Activated T-cell treated with anti-CD3 and anti-CD28 coated beads, Interleukin-2, amount 50 U/mL, for 48 hours (primary cell): ENCODE data around the gene CEP112.
"Not testable (repeated sequence)": the region's sequence is repeated elsewhere in the genome, so short reads cannot be mapped to it uniquely, and the experiment has no call there.

ENCODE experiments used
- DNase-seq, 2 experiments: peaks; one replicate each; pipeline ENCODE4 v3.0.0-alpha.2; 2020

Gene CEP112

DNA sequence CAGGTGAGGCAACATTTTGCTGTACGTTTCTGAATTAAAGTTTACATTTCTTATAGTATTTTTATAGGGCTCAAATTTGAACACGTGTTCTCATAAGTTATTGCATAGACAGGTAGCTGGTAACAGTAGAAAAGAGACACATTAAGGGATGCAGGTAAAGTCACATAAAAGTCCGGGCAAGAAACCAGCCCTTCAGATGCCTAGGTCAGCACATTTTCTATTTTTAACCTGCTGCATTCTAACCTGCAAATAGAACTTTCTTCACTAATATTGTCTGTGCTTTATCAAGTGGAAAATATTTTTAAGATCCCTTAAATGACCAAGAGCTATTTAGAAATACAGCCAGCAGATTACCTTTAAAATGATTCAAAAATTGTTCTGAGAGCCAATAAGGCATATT, 323.1 kb downstream of the CEP112 start:
- no peak for DNase-seq

DNA sequence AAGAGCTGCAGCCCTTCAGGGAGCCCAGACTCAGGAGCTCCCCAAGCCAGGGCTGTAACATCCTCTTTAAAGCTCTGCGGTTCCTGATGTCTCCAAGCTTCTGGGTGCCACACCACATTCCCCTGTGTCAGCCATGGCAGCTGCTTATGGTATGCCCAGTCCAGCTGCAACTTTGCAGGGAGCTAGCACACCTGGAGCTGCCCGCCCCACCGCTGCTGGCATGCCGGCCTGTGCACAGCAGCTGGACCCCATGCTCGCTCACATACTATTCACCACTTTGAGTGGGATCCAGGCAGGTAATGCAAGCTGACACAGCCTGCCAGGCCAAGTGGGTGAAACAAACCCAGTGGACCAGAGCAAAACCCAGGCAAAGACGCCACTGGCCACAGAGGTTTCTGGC, 324.9 kb downstream of the CEP112 start:
- DNase-seq, result no peak

DNA sequence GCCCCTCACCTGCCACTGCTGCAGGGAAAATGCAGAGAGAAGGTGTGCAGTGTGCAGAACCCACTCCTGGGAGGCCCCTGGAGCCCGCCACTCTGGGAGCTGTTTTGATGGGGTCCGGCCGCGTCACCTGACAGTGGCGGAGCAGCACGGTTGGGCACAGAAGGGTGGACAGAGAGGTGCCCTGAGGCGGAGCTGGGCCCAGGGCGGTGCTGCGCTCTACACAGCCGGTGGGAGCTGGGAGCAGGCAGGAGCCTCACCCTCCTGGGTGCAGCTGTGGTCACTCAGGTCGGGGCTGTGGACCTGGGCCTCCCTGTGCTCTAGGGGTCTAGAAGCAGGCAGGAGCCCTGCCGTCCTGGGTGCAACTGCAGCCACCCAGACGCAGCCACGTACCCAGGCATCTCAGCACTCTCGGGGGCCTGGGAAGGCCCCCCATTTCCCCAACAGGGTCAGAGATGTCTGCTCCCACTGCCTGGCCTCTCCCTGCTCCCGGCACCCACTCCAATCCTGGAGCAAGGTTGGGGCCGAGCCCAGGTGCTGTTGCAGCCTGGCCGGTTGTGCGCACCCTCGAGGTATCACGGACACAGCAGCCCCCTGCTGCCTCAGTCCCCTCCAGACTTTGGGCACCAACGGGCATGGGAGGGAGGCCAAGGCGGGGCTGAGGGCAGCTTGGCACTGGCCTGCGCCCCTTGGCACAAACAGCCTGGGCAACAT, 326.1 kb downstream of the CEP112 start:
- DNase-seq, result no peak

DNA sequence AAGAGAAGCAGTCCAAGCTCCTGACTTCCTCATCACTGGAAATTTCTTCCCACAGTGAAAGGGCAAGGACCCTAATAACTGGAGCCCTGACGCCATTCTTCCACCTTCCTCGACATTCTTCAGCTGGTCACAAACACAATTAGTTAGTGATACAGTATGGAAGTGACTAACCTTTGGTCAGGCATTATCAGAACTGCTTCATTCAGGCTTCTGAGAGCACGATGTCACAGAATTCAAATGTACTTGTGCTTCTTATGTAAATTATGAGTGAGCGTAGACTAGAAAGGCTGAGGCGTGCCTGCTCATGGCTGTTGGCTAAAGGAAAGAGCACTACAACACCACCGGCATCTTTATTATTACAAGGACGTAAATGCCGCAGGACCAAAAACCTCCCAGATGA, 327.5 kb downstream of the CEP112 start:
- DNase-seq, result no peak

DNA sequence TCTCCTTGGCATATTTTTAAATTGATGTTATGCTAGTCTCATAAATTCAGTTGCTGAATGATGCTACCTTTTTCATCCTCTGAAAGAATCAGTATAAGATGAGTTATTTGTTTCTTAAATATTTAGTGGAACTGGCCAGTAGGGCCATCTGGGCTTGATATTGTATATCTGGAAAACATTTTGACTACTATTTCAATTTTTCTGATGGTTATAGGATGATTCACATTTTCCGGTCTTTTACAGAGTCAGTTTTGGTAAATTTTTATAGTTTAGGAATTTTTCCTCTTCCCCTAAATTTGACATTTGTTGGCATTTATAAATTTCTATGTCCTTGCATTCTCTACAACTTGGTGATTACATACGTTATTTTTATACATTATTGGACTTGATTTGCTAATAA, 334.2 kb downstream of the CEP112 start:
- no peak for DNase-seq

DNA sequence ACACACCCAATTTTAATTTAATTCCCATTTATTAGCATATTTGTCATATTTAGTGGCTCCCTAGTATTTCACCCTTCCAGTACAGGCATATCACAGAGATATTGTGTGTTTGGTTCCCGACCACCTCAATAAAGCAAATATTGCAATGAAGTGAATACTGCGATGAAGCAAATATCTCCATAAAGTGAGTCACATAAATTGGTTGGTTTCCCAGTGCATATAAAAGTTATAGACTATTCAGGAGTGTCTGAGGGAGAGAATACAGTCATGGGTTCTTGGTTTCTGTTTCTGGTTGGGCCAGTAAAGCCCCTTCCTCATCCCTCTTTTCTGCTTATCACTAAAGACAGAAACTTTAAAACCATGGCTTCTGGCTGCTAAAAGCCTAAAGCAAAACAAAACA, 335.1 kb downstream of the CEP112 start:
- no peak for DNase-seq

DNA sequence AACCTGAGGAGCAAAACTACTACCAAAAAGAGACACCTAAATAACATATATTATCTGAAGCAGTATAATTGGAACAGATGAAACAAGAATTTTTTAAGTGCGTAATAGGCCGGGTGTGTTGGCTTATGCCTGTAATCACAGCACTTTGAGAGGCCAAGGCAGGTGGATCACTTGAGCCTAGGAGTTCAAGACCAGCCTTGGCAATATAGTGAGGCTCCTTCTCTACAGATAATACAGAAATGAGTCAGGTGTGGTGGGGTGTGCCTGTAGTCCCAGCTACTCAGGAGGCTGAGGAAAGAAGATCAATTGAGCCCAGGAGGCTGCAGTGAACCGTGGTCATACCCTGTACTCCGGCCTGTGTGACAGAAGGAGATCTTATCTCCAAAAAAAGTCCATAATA, 336.3 kb downstream of the CEP112 start:
- no peak for DNase-seq

DNA sequence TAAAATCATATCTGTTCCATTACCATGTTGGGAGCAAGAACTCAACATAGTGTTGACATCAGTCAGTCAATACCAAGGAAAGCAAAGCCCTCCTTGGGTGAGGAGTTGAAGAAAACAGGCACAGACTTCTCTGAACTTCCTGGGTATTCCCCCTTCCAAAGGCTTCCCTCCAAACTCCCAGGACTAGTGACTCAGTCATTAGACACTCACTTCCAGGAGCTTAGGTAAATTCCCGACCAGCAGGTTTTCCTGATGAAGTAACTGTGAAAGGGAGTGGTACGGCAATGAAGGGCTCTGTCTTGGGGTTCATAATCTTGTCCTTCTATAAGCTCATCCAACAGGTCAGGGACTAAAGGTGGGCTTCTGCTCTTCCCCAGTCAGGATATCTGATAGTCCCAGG, 336.7 kb downstream of the CEP112 start:
- no peak for DNase-seq

DNA sequence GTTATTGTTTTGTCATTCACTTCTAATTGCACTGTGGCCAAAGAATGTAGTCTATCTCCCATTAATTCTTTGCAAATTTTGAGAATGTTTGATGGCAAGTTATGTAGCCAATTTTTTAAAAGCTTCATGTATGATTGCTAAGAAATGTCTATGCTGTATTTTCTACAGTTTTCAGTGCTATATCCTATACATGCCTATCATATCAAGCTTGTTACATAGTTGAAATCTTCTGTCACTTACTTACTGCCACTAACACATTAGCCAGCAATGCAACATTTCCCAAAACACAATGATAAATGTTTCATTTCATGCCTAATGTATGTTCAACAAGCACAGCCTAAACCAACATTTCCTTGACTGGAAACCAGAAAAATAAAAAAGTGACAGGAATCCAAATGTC, 338.1 kb downstream of the CEP112 start:
- DNase-seq, result no peak

DNA sequence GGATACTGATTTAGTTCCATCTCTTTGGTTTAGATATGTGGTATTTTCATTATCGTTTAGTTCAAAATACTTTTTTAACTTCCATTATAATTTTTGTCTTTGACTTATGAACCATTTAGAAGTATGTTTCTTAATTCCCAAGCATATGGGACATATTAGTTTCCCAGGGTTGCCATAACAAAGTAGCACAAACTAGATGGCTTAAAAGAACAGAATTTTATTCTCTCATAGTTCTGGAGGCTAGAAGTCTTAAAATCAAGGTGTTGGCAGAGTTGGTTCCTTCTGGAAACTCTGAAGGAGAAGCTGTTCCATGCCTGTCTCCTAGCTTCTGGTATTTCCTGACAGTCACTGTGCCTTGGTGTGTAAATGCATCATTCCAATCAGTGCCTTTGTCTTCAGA, 339.0 kb downstream of the CEP112 start:
- DNase-seq, result no peak

DNA sequence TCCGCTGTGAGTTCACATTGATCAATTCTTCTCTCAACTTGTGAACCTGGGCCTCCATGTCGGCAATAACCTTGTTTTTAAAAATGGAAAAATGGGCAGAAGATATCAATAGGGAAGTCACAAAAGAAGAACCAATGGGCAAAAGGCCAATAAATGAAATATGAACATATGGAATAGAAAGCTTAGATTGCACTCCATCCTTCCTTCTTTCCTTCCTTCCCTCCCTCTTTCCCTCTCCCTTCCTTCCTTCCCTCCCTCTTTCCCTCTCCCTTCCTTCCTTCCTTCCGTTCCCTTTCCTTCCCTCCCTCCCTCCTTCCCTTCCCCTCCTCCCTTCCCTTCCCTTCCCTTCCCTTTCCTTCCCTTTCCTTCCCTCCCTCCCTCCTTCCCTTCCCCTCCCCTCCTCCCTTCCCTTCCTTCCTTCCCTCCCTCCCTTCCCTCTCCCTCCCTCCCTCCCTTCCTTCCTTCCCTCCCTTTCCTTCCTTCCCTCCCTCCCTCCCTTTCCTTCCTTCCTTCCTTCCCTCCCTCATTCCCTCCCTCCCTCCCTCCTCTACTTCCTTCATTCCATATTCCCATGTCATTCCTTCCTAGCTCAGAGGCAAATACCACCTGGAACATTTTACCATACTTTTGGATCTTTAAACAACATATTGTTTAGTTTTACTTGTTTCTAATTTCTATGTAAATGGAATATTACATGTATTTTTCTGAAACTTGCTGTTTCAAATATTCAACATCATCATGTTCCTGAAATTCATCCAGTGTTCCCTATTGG, 339.8 kb downstream of the CEP112 start:
- DNase-seq, result no peak

DNA sequence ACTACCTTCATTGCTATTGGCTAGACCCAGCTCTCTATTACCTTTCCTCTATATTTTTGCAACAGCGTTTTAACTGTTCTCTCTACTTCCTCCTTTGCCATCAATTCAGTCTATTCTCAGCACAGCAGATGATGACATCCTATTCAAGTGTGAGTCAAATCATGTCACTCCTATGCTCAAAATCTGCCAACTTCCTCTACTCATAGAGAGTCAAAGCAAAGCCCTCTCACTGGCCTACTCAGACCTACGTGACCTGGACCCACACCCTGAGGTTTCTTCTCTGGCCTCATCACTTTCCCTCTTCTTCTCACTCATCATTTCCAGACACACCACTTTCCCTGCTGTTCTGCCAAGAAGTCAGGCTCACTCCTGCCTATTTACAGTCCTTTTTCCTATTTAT, 341.4 kb downstream of the CEP112 start:
- no peak for DNase-seq

DNA sequence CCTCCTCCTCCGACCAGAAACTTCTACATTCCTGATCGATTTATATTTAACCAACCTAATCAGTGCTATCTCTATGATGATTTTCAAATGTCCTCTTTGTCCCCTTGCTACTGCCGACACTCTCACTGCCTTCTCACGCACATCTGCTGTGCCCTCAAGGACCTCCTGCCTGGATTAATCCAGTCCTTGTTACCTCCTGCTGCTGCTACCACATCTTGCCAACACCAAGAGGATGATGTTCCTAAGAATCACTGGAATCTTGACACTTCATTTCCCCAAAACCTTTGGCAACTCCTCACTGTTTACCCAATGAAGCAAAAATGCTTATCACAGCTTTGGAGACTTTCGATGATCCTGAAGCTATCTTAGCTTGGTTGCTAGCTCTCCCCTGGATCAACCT, 343.2 kb downstream of the CEP112 start:
- no peak for DNase-seq

DNA sequence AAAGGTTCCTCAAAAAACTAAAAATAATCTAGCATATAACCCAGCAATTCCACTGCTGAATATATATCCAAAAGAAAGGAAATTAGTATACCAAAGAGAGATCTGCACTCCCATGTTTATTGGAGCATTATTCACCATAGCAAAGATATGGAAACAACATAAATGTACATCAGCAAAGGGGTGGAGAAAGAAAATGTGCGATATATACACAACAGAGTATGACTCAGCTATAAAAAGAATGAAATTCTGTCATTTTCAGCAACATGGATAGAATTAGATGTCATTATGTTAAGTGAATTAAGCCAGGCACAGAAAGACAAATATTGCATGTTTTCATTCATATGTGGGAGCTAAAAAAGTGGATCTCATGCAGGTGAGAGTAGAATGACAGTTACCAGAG, 350.8 kb downstream of the CEP112 start:
- no peak for DNase-seq

DNA sequence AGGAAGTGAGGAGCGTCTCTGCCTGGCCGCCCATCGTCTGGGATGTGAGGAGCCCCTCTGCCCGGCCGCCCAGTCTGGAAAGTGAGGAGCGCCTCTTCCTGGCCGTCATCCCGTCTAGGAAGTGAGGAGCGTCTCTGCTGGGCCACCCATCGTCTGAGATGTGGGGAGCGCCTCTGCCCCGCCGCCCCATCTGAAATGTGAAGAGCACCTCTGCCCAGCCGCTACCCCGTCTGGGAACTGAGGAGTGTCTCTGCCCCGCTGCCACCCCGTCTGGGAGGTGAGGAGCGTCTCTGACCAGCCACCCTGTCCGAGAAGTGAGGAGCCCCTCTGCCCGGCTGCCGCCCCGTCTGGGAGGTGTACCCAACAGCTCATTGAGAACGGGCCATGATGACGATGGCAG, 354.7 kb downstream of the CEP112 start:
- not testable (repeated sequence) for DNase-seq

DNA sequence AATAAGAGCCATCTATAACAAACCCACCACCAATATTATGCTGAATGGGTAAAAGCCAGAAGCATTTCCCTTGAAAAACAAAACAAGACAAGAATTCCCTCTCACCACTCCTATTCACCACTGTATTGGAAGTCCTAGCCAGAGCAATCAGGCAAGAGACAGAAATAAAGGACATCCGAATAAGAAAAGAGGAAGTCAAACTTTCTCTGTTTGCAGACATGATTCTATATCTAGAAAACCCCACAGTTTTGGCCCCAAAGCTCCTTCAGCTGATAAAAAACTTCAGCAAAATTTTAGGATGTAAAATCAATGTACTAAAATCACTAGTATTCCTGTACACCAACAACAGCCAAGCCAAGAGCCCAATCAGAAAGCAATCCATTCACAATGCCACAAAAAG, 358.7 kb downstream of the CEP112 start:
- no peak for DNase-seq

DNA sequence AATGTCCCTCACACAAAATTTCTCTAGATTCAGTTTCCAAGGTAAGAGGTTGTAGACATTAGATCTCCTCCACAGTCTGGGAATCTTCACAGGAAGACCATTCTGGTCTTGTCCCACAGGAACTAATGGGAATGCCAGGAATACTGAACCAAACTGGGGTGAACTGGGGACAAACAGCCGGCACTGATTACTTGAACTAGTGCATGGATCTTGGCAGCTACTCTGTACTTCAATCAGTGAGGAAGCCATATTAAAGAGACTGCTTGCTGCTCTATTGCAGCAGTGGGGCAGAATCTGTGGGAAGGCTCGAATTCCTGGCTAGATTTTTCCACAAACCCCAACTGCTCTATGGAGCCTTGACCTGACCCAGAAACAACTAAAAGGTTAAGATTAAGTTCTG, 361.6 kb downstream of the CEP112 start:
- DNase-seq, result no peak

DNA sequence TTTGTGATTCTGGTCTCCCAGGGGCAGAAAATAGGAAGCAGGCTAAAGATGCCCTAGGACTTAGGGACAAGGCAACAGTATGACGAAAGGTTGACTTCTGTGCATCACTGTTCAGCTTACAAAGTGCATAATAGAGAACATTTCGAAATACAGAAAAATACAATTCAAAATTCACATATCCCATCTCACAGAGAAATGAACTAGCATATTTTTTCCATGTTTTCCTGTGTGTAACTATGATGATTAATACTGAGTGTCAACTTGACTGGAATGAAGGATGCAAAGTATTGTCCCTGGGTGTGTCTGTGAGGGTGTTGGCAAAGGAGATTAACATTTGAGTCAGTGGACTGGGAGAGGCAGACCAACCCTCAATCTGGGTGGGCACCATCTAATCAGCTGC, 365.4 kb downstream of the CEP112 start:
- not testable (repeated sequence) for DNase-seq

DNA sequence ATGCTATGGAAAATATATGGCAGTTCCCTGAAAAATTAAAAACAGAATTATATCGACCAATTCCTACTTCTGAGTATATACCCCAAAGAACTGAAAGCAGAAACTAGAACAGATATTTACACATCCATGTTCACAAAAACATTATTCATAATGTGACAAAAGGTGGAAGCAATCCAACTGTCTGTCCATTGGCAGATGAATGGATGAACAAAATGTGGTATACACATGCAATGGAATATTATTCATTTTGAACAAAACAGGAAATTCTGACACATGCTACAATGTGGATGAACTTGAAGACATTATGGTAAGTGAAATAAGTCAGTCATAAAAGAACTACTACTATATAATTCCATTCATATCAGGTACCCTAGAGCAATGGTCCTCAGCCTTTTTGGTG, 367.0 kb downstream of the CEP112 start:
- no peak for DNase-seq

DNA sequence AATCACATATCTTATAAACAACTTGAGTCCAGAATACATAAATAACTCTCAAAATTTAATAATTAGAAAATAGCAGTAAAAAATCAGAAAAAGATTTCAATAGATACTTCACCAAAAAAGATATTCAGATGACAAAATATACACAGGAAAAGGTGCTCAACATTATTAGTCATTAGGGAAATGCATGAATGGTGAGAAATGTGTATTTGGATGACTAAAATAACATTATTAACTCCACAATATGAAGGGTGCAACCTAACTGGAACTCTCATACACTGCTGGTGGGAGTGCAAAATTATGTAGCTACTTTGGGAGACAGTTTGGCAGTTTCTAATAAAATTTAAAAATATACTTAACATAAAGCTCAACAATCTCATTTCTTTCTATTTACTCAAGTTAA, 368.2 kb downstream of the CEP112 start:
- DNase-seq, result no peak

DNA sequence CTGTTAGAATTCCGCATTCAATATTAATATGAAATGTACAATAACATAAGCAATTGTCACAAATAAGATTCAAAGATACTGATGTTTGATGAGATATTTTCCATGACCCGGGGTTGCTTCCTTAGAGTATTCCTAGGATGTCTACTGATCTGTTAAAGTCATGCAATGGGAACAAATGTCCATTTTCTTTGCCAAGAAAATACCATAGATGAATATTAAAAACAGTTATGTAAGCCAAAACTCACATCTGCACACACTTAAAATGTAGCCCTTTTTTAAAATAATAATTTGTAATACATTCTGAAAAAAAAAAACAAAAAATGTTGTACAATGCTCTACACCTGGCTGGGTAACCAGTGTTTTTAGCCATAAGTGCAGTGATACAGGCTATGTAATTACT, 371.1 kb downstream of the CEP112 start:
- no peak for DNase-seq

DNA sequence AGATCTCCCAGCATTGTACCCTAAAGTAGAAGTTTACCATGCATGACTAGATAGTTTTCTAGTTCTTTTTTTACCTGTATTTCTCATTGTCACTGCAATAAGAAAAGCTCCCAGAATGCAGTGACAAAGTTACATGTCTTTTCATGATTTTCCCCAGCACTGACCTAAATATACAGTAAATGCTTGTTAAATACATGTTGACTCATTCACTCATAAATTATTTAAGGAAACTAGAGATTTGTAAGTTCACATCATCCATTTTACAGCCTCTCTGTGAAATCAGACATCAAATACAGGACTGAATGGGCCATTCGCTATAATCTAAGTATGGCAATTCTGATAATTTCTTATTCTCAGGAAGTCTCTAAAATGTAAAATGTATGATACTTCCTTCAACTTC, 371.6 kb downstream of the CEP112 start:
- no peak for DNase-seq

DNA sequence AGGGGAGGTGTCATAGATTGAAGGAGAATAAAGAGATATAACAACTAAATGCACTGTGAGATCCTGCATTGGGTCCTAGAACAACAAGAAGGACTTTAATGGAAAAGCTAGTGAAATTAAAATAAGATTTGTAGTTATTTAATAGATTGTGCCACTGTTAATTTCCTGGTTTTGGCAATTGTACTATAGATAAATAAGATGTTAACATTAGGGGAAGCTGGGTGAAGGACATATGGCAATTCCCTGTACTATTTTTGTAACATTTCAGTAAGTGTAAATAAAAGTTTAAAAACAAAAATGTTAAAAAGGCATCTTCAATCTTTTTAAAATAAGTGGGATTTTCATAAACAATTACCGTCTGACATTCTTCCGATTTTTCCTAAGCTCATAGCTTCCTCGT, 372.1 kb downstream of the CEP112 start:
- no peak for DNase-seq

DNA sequence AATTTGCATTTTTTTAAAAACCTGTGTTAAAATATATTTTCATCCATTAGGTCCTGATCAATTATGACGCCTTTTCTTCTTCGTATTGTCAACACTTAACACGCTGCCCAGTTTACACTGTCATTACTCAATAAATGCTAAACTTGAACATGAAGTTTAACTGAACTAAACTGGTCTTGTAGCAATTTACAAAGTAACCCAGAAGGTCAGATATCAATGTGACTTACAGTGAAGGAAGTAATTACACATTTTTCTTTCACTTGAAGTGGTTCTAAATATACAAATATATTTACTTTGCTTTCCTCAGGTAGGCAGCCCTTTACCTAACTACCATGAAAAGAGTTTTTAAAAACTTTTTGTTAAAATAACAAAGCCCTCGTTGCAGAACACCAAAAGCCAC, 374.0 kb downstream of the CEP112 start:
- DNase-seq, result no peak

DNA sequence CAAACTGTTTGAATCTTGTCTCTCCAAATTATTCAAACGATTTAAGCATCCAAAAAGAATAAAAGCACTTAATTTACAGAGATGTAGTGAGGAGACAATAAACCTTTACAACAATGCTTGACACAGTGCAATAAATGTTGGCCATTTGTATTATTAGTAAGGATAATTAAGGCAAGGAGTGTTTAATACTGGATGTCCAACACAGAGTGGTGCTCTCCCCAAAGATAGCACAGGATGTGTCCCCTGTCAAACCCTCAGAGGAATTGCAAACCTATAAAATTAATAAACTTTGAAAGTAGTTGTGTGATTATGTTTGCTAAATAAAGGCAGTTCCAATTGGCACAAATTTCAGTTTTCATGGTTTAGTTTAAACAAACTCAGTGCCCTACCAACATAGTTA, 377.5 kb downstream of the CEP112 start:
- no peak for DNase-seq
